Hepatocyte (in vitro differentiated cells): ENCODE results near the gene ULK1. TPM values are rescaled to one million over a fixed set of nuclear protein-coding genes. Genes with fewer than 3 reads are reported as not detected.

ENCODE experiments used
- DNase-seq: peaks from one replicate; pipeline ENCODE4 v3.0.0-alpha.2; 2016; ENCODE audit warnings: low spot score
- H2AFZ ChIP-seq: fragments of 200-600 bp; sonication (generic); 2 replicates; pipeline ENCODE4 v1.6.0; 2016; ENCODE audit warnings: antibody characterized with exemption, mild to moderate bottlenecking
- H3K27ac ChIP-seq: fragments of 200-600 bp; sonication (generic); 2 replicates; pipeline ENCODE4 v1.5.1; 2016; ENCODE audit warnings: mild to moderate bottlenecking
- H3K27me3 ChIP-seq: fragments of 200-600 bp; sonication (generic); 2 replicates; pipeline ENCODE4 v1.6.1; 2016
- H3K36me3 ChIP-seq: fragments of 200-600 bp; sonication (generic); replicated peaks from 2 replicates; pipeline ENCODE4 v1.5.1; 2016; ENCODE audit warnings: low read depth; ENCODE audit not compliant: insufficient read depth
- H3K4me1 ChIP-seq: fragments of 200-600 bp; sonication (generic); 2 replicates; pipeline ENCODE4 v1.5.1; 2016; ENCODE audit warnings: mild to moderate bottlenecking, moderate library complexity; ENCODE audit not compliant: insufficient read depth
- H3K4me2 ChIP-seq: fragments of 200-600 bp; sonication (generic); 2 replicates; pipeline ENCODE4 v1.6.0; 2016
- H3K4me3 ChIP-seq: fragments of 200-600 bp; sonication (generic); 2 replicates; pipeline ENCODE4 v1.5.1; 2016; ENCODE audit warnings: mild to moderate bottlenecking
- H3K79me2 ChIP-seq: fragments of 200-600 bp; sonication (generic); 2 replicates; pipeline ENCODE4 v1.6.0; 2017; ENCODE audit warnings: mild to moderate bottlenecking
- H3K9me2 ChIP-seq: fragments of 200-600 bp; sonication (generic); replicated peaks from 2 replicates; pipeline ENCODE4 v1.6.0; 2017; ENCODE audit warnings: mild to moderate bottlenecking; ENCODE audit not compliant: insufficient read depth
- H3K9me3 ChIP-seq: fragments of 200-600 bp; sonication (generic); 2 replicates; pipeline ENCODE4 v1.5.1; 2016; ENCODE audit warnings: low read depth, mild to moderate bottlenecking
- H4K20me1 ChIP-seq: fragments of 200-600 bp; sonication (generic); 2 replicates; pipeline ENCODE4 v1.6.0; 2016; ENCODE audit warnings: mild to moderate bottlenecking; ENCODE audit not compliant: insufficient read depth, poor library complexity, severe bottlenecking
- CTCF ChIP-seq: fragments of 200-600 bp; sonication (generic); IDR thresholded peaks from 2 replicates; pipeline ENCODE4 v1.5.1; 2016; ENCODE audit warnings: antibody characterized with exemption, mild to moderate bottlenecking; ENCODE audit not compliant: poor library complexity
- EZH2 ChIP-seq: fragments of 200-600 bp; sonication (generic); IDR thresholded peaks from 2 replicates; pipeline ENCODE4 v1.6.1; 2016; ENCODE audit warnings: antibody characterized with exemption, mild to moderate bottlenecking, borderline replicate concordance
- EZH2phosphoT487 ChIP-seq: fragments of 200-600 bp; sonication (generic); IDR thresholded peaks from one replicate; pipeline ENCODE4 v1.6.1; 2018; ENCODE audit warnings: antibody characterized with exemption, mild to moderate bottlenecking, low read depth, moderate library complexity; ENCODE audit not compliant: unreplicated experiment, severe bottlenecking
- WGBS: methylation state at CpG from one replicate; pipeline ENCODE4 v1.1.6; 2016; ENCODE audit warnings: low lambda C conversion rate; ENCODE audit errors: missing lambda C conversion rate; 5-methylcytosine and 5-hydroxymethylcytosine counted together
- polyA plus RNA-seq: library from polyadenylated mRNA; unstranded; fragments of >200 nt; fragmentation: Nextera tagmentation; extraction: Ambion mirVana; gene quantifications from 2 replicates; pipeline ENCODE4 v1.2.1, GENCODE V29; 2016
- total RNA-seq: library from RNA; depleted of rRNA; stranded (reverse); fragments of >200 nt; gene quantifications from 2 replicates; pipeline ENCODE4 v1.2.3, GENCODE V29; 2014

ULK1 gene
- total and polyA plus RNA-seq, 2 experiments from 2014 or later: 9.4 to 11.0 TPM

GRCh38 chr12:131862084-131862441, 32.4 kb upstream of the ULK1 start:
- Histone ChIP-seq H4K20me1 (no peaks in the 10 kb centered on the region), H3K4me3 (no peak overlapping the region), H3K4me2 (no peak overlapping the region), H3K9me3 (no peaks in the 10 kb centered on the region), H3K9me2 (no peaks in the 10 kb centered on the region), H3K27me3 (no peaks in the 10 kb centered on the region), H2AFZ (no peak overlapping the region), H3K79me2 (no peaks in the 10 kb centered on the region), H3K36me3 (no peaks in the 10 kb centered on the region), H3K4me1 (peaks cover 21% of the 10 kb centered on the region), H3K27ac (no peak overlapping the region)
- no peak for TF ChIP-seq EZH2
- no peak for TF ChIP-seq CTCF
- TF ChIP-seq EZH2phosphoT487: no peak
- no peak for DNase-seq
- WGBS: 88% methylated on average over 4 of the region's 4 CpGs

- Histone ChIP-seq H3K4me3 (no peak overlapping the region), H3K4me1 (peaks cover 21% of the 10 kb centered on the region), H3K36me3 (no peaks in the 10 kb centered on the region), H3K27ac (no peak overlapping the region), H3K27me3 (no peaks in the 10 kb centered on the region), H4K20me1 (no peaks in the 10 kb centered on the region), H3K9me3 (no peaks in the 10 kb centered on the region), H3K9me2 (no peaks in the 10 kb centered on the region), H3K4me2 (no peak overlapping the region), H3K79me2 (no peaks in the 10 kb centered on the region), H2AFZ (no peak overlapping the region)
- WGBS: 79% methylated on average over 14 of the region's 14 CpGs
- TF ChIP-seq EZH2phosphoT487 (no peak), EZH2 (no peak), CTCF (no peak)
- no peak for DNase-seq
These were observed 31.8 kb upstream of the ULK1 start for GRCh38 chr12:131862600-131862993.

DNA sequence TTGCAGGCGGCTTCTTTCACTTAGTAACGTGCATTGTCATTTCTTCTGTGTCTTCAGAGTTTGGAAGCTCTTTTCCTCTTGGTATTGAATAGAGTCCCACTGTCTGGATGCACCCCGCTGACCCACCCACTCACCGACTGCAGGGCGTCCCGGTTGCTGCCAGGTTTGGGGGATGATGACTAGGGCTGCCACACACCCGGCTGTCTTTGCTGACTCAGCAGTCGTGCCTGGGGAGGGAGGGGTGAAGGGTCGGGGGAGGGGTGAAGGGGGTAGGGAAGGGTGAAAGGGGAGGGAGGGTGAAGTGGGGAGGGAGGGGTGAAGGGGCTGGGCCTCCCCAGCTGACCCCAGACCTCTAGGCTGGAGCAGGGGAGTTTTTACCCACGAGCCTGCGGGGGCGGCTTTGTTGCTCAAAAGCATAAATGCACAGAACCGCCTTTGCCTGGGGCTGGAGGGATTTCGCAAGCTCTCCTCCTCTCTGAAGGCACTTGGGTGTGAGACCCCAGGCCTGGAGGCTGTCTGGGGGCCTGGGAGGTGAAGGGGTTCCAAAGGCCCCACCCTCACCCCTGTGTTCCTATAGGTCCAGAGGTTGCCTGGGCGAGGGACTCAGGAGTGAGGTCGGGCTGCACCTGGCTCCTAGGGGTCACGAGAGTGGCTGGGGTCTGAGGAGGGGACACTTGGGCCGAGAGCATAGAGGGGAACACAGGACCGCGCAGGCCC, 31.3 kb upstream of the ULK1 start:
- Histone ChIP-seq H3K27me3 (no peaks in the 10 kb centered on the region), H4K20me1 (no peaks in the 10 kb centered on the region), H3K9me2 (no peaks in the 10 kb centered on the region), H3K36me3 (no peaks in the 10 kb centered on the region), H3K79me2 (no peaks in the 10 kb centered on the region), H3K4me1 (peaks cover 21% of the 10 kb centered on the region), H3K4me2 (peak overlapping the region; percentile 12), H3K4me3 (no peak overlapping the region), H2AFZ (no peak overlapping the region), H3K9me3 (no peaks in the 10 kb centered on the region), H3K27ac (no peak overlapping the region)
- 59% methylated on average over 15 of the region's 20 CpGs for WGBS
- no peak for TF ChIP-seq CTCF
- TF ChIP-seq EZH2phosphoT487: no peak
- no peak for TF ChIP-seq EZH2
- DNase-seq: no peak
